NCI-H2196 treated with DMSO at 0.1 percent for 48 hours (cell line): ENCODE data around the gene RPL7A.
"Not testable (repeated sequence)": the region's sequence is repeated elsewhere in the genome, so short reads cannot be mapped to it uniquely, and the experiment has no call there.

ENCODE experiments used
- DNase-seq: peaks from one replicate; lab custom pipeline; 2025; ENCODE audit not compliant: unreplicated experiment; lab: John Stamatoyannopoulos, UW

Gene RPL7A

DNA sequence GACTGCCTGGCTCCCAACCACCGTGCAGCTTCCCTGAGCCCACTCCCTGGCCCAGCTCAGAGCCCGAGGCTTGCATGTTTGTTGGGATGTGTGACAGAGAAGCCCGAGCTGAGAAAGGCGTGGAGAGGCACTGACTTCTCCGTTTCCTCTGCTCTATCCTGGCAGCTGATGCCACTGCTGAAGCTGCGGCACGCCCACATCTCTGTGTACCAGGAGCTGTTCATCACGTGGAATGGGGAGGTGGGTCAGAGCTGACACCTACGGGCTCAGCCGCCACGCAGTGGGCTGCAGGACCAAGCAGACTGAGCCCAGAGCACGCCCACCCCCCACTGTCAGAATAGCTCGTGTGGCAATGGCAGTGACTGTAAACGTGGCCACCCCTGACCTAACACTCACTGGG lies 37.4 kb downstream of the RPL7A start:
- no peak for DNase-seq

DNA sequence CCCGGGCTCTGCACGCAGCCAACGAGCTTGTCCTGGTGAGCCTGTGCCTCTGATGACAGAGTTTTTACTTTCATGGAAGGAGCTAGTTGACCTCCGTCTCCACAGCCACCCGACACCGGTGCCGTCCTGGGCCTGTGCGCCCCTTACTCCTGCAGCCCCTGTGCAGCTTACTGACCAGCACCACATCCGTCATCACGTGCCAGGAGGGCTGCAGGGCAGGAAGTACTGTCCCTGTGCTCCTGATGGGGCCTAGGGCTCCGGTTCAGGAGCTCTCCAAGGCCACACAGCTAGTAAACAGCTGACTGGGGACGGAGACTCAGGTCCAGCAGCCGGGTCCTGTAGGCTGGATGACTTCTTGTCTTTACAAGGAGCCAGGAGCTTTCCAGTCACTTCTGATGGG lies 38.3 kb downstream of the RPL7A start:
- no peak for DNase-seq

DNA sequence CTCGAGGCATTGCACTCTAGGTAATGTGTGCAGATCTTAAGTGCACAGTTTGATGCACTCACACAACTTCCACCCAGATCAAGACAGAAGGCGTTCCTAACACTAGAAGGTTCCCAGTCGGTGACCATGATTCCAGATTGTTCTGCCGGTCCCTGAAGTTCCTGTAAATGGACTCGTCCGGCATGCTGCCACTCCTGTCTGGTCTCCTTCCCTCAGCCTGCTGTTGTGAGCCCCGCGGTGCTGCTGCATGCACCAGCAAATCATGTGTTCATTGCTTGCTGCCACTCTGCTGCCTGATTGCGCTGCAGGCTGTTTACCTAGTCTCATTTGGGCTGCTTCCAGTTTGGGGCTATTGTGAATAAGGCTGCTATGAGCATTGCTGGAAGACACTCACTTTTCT lies 39.7 kb downstream of the RPL7A start:
- no peak for DNase-seq

DNA sequence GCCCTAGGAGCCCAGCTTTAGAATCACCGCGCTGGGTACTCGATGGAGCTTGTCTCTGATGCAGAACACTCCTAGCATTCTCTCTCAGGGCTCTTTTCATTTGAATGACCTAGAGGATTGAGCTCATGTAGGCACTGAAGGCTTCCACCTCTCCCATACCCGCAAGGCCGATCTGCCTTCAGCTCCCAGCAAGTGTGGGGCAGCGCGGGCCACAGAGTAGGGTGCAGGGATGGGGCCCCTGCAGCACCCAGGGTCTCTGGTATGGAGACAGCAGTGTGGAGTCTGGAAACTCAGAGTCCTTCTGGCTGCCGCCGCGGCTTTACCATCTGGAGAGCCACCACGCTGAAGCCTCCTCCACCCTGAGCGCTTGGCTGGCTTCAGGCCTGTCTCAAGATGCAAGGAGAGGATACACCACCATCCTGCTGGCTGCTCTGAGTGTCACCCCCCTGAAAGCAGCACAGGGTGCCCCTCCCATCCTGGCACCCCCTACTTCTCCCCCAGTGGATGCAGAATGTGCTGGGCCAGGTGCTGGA lies 41.1 kb downstream of the RPL7A start:
- DNase-seq, result no peak

DNA sequence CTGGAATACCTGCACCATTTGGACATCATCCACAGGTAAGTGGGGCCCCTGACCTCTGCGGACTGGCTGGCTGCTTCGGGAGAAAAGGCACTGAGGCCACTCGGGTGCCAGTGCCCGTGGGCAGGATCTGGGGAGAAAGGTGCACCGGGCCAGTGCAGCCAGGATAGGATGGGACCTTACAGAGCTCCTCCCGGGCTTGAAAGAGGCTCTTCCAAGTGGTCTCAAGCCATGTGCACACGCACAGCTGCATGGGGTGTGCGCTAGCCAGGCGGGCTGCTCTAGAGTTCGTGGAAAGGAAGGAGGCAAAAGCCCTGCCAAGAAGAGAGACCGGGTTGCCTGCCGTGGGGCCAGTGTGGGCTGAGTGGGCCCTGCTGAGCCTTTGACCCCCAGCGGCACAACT lies 41.5 kb downstream of the RPL7A start:
- DNase-seq, result no peak

DNA sequence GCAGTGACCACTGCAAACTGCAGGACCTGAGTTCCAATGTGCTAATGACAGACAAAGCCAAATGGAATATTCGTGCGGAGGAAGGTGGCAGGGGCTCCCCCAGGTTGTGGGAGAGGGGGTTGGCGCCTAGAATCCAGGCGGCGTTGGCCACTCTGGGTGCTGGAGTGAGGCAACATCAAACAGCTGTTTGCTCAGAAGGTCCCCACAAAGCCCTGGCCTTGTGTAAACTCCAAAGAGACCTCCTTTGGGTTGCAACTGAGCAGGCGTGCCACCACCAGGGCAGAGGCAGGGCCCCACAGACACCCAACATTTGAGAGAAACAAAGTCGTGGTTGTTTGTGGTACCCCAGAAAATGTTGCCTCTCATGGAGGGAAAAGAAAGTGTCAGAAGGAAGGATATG lies 42.7 kb downstream of the RPL7A start:
- DNase-seq, result no peak

DNA sequence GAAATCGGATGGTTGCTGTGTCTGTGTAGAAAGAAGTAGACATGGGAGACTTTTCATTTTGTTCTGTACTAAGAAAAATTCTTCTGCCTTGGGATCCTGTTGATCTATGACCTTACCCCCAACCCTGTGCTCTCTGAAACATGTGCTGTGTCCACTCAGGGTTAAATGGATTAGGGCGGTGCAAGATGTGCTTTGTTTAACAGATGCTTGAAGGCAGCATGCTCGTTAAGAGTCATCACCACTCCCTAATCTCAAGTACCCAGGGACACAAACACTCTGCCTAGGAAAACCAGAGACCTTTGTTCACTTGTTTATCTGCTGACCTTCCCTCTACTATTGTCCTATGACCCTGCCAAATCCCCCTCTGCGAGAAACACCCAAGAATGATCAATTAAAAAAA lies 43.4 kb downstream of the RPL7A start:
- not testable (repeated sequence) for DNase-seq

DNA sequence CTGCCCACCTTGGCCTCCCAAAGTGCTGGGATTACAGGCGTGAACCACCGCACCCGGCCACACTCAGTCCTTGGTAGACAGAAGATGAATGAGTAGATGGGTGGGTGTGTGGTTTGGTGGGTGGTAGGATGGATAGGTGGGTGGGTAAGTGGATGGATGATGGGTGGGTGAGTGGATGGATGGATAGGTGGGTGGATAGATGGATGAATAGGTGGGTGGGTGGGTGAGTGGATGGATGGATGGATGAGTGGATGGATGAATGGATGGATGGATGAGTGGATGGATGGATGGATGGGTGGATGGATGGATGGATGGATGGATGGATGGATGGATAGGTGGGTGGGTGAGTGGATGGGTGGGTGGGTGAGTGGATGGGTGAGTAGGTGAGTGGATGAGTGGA lies 44.3 kb downstream of the RPL7A start:
- not testable (repeated sequence) for DNase-seq

DNA sequence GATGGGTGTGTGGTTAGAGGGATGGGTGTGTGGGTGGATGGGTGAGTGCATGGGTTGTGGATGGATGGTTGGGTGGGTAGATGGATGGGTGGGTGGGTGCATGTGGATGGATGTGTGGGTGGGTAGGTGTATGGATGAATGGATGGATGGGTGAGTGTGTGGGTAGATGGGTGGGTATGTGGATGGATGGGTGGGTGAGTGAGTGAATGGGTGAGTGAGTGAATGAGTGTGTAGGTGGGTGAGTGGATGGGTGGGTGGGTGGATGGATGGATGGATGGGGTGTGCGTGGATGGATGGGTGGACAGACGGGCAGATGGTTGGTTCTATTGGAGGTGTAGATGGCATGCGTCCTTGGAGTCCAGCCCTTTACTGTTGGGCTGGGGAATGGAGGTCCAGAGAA lies 45.4 kb downstream of the RPL7A start:
- DNase-seq, result no peak

DNA sequence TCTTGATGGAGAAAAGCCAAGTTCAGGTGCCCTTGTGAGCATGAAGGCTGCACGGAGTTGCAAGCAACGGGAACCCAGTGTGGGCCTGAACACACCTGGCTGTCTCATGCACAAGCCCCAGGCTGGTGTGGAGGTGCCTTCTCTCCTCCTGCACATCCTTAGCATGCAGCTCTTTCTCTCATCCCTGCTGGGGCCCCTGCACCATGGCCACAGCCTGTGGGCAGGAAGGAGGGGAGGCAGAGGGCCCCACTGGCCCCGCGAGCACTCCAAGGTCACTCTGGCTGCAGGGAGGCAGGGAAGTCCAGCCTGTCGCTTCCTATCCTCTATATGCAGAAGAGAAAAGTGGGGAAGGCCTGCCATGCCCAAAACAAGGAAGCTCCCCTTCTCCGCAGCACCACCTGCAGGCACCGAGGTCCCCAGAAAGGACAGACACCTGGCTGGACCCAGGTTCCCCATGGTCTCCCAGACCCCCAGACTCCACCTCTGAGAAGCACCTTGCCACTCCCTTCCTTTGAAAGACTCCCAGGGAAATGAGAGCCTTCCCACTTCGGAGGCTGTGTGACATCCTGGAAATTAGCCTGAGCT lies 46.8 kb downstream of the RPL7A start:
- no peak for DNase-seq

DNA sequence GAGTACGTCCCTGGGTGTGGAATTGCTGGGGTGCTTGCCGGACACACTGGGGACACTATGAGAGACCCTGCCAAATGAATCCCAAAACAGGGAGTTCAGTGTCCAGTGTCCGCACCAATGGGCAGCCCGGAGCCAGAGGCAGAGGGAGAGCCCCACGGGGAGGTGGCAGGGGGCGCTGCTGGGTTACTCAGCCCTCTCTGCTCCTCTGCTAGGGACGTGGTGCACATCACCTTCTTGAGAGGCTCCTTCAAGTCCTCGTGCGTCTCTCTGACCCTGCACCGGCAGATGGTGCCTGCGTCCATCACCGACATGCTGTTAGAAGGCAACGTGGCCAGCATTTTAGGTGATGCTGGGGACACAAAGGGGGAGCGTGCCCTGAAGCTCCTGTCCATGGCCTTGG lies 48.9 kb downstream of the RPL7A start:
- no peak for DNase-seq

DNA sequence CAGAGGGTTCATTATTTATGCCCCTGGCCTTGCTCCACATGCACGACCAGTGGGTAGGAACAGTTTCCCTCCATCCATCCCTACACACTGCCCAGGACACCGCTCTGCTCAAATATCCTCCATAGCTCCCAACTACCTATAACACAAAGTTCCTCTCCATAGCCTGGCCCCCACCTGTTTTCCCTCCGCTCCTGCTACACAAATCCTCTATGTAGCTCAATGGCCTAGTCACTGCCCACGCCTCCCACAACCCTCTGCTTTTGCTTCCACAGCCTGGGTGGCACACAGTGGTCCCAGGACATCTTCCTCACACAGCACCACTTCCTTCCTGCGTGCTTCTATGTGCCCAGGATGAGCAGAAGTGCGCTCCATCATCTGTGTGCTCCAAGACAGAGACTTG lies 49.4 kb downstream of the RPL7A start:
- no peak for DNase-seq

DNA sequence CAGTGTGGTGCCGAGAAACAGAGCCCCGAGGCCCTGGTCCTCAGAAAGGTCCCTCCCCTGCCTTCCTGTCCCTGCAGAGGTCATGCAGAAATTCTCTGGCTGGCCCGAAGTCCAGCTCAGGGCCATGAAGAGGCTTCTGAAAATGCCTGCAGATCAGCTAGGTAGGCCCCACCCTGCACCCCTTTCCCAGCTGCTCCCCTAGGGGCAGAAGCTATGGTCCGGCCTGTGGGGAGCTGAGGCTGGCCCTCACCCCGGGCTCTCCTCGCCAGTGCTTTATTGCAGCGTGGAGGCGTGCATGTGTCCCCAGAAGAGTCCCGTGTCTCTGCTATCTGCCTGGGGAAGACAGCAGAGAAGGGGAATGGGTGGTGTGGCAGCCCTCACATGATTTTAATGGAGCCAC lies 49.9 kb downstream of the RPL7A start:
- DNase-seq, result no peak

DNA sequence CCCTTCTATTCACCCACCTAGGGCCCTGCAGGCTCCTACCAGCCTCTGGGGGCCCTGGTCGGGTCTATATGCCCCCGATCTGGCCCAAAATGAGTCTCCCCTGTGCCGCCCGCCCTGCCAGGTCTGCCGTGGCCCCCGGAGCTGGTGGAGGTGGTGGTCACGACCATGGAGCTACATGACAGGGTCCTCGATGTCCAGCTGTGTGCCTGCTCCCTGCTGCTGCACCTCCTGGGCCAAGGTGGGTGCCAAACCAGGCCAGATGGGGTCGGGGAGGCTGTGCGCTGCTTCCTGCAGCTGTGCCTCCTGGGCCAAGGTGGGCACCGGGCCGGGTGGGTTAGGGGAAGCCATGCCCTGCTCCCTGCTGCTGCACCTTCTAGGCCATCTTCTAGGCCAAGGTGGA lies 52.3 kb downstream of the RPL7A start:
- no peak for DNase-seq
